Activated T-helper 1 cell treated with anti-CD3 and anti-CD28 coated beads, Interleukin-12 subunit alpha, Interleukin-12 subunit beta, Interleukin-2, Interleukin-4 antibody, amounts not matched to agents 30 ng/mL and 10 ng/mL and 1 ng/mL, durations not matched to agents 14 hours and 24 hours and 36 hours (primary cell): ENCODE data around the gene SRRM2. TPM values are rescaled to one million over a fixed set of nuclear protein-coding genes. Genes with fewer than 3 reads are reported as not detected.

Experiments
- DNase-seq: peaks from one replicate; pipeline ENCODE4 v3.0.0; 2021; ENCODE audit warnings: low spot score
- H3K27ac Mint-ChIP-seq: one replicate; pipeline ENCODE4 v1.8.0; 2021; ENCODE audit warnings: mild to moderate bottlenecking, mixed read lengths
- H3K27me3 Mint-ChIP-seq: one replicate; pipeline ENCODE4 v1.8.0; 2022; ENCODE audit warnings: mild to moderate bottlenecking, moderate library complexity, mixed read lengths; ENCODE audit not compliant: insufficient read depth
- H3K36me3 Mint-ChIP-seq: one replicate; pipeline ENCODE4 v1.8.0; 2021; ENCODE audit warnings: low read depth, mixed read lengths
- H3K4me1 Mint-ChIP-seq: one replicate; pipeline ENCODE4 v1.8.0; 2021; ENCODE audit warnings: low read depth, mixed read lengths
- H3K4me3 Mint-ChIP-seq: one replicate; pipeline ENCODE4 v1.8.0; 2021; ENCODE audit warnings: mild to moderate bottlenecking, moderate library complexity, mixed read lengths
- H3K9me3 Mint-ChIP-seq: one replicate; pipeline ENCODE4 v1.8.0; 2021; ENCODE audit warnings: mixed read lengths
- intact Hi-C: fragments of 100-400 bp; cut with micrococcal nuclease; formaldehyde crosslinking; loops from one replicate; pipeline ENCODE4 v1.15.1; 2024
- total RNA-seq: library from RNA; stranded (reverse); gene quantifications from 2 replicates; pipeline ENCODE4 v1.2.3, GENCODE V29; 2022

The SRRM2 gene
- total RNA-seq, 1 donor from 2014 or later: 639 TPM

GRCh38 chr16:2748757-2749455 lies 3.5 kb upstream of the SRRM2 start:
- H3K36me3 Mint-ChIP-seq: peaks cover 11% of the 10 kb centered on the region
- intact Hi-C loops: no loop called here
- no peak for DNase-seq
- peaks cover 4% of the 10 kb centered on the region for H3K27me3 Mint-ChIP-seq
- H3K4me3 Mint-ChIP-seq: no peak overlapping the region
- no peaks in the 10 kb centered on the region for H3K9me3 Mint-ChIP-seq
- no peak overlapping the region for H3K27ac Mint-ChIP-seq
- peaks cover 27% of the 10 kb centered on the region for H3K4me1 Mint-ChIP-seq

- intact Hi-C loops: no loop called here
These were observed 3.0 kb upstream of the SRRM2 start for GRCh38 chr16:2749476-2749875.

DNA sequence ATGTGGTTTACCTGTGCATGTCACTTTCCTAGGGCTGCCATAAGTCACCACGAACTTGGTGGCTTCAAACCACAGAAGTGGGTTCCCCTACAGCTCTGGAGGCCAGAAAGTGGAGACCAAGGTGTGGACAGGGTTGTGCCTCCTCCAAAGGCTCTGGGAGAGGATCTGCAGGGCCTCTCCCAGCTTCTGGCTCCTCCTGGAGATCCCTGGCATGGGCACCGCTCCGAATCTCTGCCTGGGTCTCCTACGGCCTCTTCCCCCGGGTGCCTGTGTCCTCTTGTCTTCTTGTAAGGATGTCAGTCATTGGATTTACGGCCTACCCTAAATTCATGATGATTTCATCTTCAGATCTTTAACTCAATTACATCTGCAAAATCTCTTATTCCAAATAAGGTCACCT lies 2.5 kb upstream of the SRRM2 start:
- peaks cover 38% of the 10 kb centered on the region for H3K4me1 Mint-ChIP-seq
- H3K4me3 Mint-ChIP-seq: peak overlapping the region; percentile 88
- intact Hi-C loops: loop anchor here (2.0 kb wide), 1 partner anchor 29 kb away; the partner anchor contains the start of gene PRSS27
- peaks cover 18% of the 10 kb centered on the region for H3K36me3 Mint-ChIP-seq
- no peaks in the 10 kb centered on the region for H3K27me3 Mint-ChIP-seq
- peak overlapping the region; percentile 97 for H3K27ac Mint-ChIP-seq
- H3K9me3 Mint-ChIP-seq: no peaks in the 10 kb centered on the region
- DNase-seq: no peak

More at GRCh38 chr16:2749476-2749875, 3.0 kb upstream of the SRRM2 start:
- Mint-ChIP-seq H3K36me3 (peaks cover 15% of the 10 kb centered on the region), H3K4me1 (peaks cover 33% of the 10 kb centered on the region), H3K4me3 (peak overlapping the region; percentile 33), H3K9me3 (no peaks in the 10 kb centered on the region), H3K27ac (no peak overlapping the region), H3K27me3 (peaks cover 2% of the 10 kb centered on the region)
- DNase-seq: no peak

DNA sequence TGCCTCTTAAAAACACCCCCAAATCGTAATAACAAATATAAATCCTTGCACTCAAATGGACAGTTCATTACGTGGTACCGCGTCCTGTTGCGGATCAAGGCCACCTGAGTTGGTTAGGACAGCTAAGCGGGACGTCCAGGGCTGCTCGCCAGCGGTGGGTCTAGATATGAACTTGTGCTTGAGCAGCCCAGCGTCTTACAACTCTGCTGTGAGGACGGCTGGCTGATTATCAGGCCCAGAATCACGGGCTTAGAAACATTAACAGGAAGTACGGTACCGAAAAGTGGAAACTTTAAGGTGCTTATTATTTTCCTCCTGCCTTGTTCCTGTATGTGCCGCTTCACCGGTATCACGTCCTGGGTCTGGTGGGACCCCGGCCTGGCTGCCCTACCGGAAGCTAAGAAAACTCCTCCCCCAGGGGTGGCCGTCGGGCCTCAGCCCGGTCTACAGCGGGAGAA lies 832 bp upstream of the SRRM2 start:
- Mint-ChIP-seq H3K4me1 (peaks cover 53% of the 10 kb centered on the region), H3K9me3 (no peaks in the 10 kb centered on the region), H3K27me3 (no peaks in the 10 kb centered on the region), H3K27ac (peak overlapping the region; percentile 97), H3K36me3 (peaks cover 31% of the 10 kb centered on the region), H3K4me3 (peak overlapping the region; percentile 88)
- intact Hi-C loops: loop anchor here (2.0 kb wide), 1 partner anchor 31 kb away; the partner anchor contains the start of gene PRSS27
- no peak for DNase-seq

DNA sequence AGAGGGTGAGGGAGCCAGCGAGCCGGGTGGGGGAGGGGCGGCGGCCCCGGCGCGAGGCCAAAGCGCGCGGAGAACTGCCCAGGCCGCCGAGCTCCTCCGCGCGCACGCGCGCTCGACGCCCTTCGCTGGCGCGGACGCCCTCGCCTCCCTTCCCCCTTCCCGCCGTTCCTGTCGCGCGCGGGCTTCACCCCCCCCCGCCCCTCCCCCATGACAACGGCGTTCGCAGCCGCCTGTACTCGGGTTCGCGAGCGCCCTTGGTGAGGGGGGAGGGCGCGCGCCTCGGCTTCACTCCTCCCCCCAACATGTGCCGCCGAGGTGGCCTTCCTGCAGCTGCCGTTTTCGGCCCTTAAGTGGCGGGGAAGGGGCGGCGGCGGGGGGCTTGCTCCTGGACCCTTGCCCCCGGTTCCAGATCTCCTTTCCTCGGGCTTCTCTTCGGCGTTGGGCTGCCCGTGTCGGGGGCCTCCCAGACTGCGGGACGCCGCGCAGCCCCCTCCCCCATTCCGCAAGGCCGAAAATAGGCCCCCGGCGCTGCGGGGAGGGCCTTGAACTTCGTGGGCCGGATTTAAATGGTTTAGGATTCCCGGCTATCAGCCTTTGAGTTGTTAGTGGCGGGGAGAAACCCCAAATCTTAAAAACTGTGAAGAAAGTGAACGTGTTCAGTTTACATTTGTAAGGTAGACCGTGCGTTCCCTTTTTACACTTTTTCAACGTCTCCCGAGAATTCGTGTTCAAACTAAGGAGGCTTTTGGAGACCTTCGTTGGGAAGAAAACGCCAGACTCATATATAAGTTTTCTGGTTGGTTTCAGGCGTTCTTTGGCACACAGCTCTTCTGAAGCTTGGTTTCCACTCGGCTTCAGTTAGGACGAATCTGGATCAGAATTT lies 653 bp downstream of the SRRM2 start:
- peaks cover 57% of the 10 kb centered on the region for H3K4me1 Mint-ChIP-seq

GRCh38 chr16:2753733-2754020 lies 1.2 kb downstream of the SRRM2 start:
- H3K36me3 Mint-ChIP-seq: peaks cover 48% of the 10 kb centered on the region
- H3K27ac Mint-ChIP-seq: peak overlapping the region; percentile 79
- no peak for DNase-seq
- H3K9me3 Mint-ChIP-seq: no peaks in the 10 kb centered on the region
- no peaks in the 10 kb centered on the region for H3K27me3 Mint-ChIP-seq
- intact Hi-C loops: loop anchor here (1.0 kb wide), 1 partner anchor 24 kb away; the partner anchor contains the start of gene ELOB
- H3K4me3 Mint-ChIP-seq: peak overlapping the region; percentile 89
- peaks cover 57% of the 10 kb centered on the region for H3K4me1 Mint-ChIP-seq

More for the DNA sequence above, 653 bp downstream of the SRRM2 start:
- Mint-ChIP-seq H3K4me3 (peak overlapping the region; percentile 89), H3K36me3 (peaks cover 43% of the 10 kb centered on the region), H3K9me3 (no peaks in the 10 kb centered on the region), H3K27ac (peak overlapping the region; percentile 79), H3K27me3 (no peaks in the 10 kb centered on the region)
- no peak for DNase-seq
- intact Hi-C loops: loop anchor here (1.0 kb wide), 1 partner anchor 24 kb away; the partner anchor contains the start of gene ELOB

- Mint-ChIP-seq H3K36me3 (peaks cover 59% of the 10 kb centered on the region), H3K27ac (peak overlapping the region; percentile 25), H3K9me3 (no peaks in the 10 kb centered on the region), H3K4me1 (peaks cover 51% of the 10 kb centered on the region), H3K27me3 (no peaks in the 10 kb centered on the region), H3K4me3 (peak overlapping the region; percentile 89)
- DNase-seq: no peak
- intact Hi-C loops: no loop called here
These were observed 2.7 kb downstream of the SRRM2 start for GRCh38 chr16:2755158-2755557.

DNA sequence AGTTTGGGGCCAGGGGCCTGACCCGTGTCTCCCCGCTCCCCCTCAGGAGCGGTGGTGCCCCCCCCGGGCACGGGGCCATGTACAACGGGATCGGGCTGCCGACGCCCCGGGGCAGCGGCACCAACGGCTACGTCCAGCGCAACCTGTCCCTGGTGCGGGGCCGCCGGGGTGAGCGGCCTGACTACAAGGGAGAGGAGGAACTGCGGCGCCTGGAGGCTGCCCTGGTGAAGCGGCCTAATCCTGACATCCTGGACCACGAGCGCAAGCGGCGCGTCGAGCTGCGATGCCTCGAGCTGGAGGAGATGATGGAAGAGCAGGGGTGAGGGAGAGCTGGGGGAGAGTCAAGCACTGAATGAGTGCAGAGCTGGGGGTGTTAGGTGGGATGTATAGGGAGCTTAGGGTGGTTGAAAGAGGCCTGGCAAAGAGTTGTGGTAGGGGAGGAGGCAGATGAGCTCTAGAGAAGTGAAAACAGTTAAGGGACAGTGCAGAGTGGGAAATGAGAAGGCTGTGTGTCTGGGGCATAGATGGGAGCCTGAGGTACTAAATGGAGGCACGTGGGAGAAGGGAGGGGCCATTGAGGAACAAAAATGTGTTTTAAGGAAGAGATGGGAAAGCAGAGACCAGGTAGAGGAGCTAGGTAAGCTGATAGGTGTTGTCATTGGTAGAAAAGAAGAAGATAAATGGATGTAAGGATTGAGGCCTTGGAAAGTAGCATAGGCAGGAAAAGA lies 4.0 kb downstream of the SRRM2 start:
- no peaks in the 10 kb centered on the region for H3K27me3 Mint-ChIP-seq
- no peak for DNase-seq
- intact Hi-C loops: no loop called here
- peaks cover 48% of the 10 kb centered on the region for H3K4me1 Mint-ChIP-seq
- no peak overlapping the region for H3K27ac Mint-ChIP-seq
- H3K4me3 Mint-ChIP-seq: no peak overlapping the region
- H3K36me3 Mint-ChIP-seq: peaks cover 68% of the 10 kb centered on the region
- no peaks in the 10 kb centered on the region for H3K9me3 Mint-ChIP-seq

DNA sequence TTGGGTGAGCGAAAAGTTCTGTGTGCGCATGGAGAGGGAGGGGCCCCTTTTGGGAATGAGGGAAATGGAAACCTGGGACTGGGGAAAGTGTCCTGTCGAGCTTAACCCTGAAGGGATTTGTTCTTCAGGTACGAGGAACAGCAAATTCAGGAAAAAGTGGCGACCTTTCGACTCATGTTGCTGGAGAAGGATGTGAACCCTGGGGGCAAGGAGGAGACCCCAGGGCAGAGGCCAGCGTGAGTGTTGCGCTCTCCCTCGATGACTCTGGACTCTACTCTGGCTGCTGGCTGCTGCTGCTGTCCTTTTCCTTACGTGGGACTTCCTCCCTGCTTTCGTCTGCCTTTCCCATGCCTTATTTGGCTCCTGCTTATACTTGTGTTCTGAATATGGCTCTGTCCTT lies 4.9 kb downstream of the SRRM2 start:
- H3K36me3 Mint-ChIP-seq: peaks cover 76% of the 10 kb centered on the region
- H3K4me1 Mint-ChIP-seq: peaks cover 45% of the 10 kb centered on the region
- H3K9me3 Mint-ChIP-seq: no peaks in the 10 kb centered on the region
- H3K4me3 Mint-ChIP-seq: no peak overlapping the region
- intact Hi-C loops: no loop called here
- H3K27ac Mint-ChIP-seq: no peak overlapping the region
- no peaks in the 10 kb centered on the region for H3K27me3 Mint-ChIP-seq
- no peak for DNase-seq

DNA sequence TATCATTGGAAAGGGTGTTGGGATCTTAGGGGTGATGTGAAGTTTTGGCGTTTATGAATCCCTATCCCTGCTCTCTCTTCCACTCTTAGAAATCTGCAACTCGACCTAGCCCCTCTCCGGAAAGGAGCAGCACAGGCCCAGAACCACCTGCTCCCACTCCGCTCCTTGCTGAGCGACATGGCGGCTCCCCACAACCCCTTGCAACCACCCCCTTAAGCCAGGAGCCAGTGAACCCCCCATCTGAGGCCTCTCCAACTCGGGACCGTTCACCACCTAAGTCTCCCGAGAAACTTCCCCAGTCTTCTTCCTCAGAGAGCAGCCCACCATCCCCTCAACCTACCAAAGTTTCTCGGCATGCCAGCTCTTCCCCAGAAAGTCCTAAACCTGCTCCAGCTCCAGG lies 9.0 kb downstream of the SRRM2 start:
- intact Hi-C loops: no loop called here
- Mint-ChIP-seq H3K4me3 (no peak overlapping the region), H3K4me1 (peaks cover 28% of the 10 kb centered on the region), H3K36me3 (peaks cover 92% of the 10 kb centered on the region), H3K27ac (no peak overlapping the region), H3K9me3 (no peaks in the 10 kb centered on the region), H3K27me3 (no peaks in the 10 kb centered on the region)
- no peak for DNase-seq

- intact Hi-C loops: no loop called here
- H3K4me1 Mint-ChIP-seq: peaks cover 22% of the 10 kb centered on the region
- H3K27me3 Mint-ChIP-seq: no peaks in the 10 kb centered on the region
- DNase-seq: no peak
- H3K9me3 Mint-ChIP-seq: no peaks in the 10 kb centered on the region
- peaks cover 92% of the 10 kb centered on the region for H3K36me3 Mint-ChIP-seq
- peak overlapping the region; percentile 14 for H3K27ac Mint-ChIP-seq
- H3K4me3 Mint-ChIP-seq: no peak overlapping the region
These were observed 9.6 kb downstream of the SRRM2 start for GRCh38 chr16:2761886-2762583.

- Mint-ChIP-seq H3K4me3 (no peak overlapping the region), H3K27ac (no peak overlapping the region)
- intact Hi-C loops: no loop called here
These were observed 10.3 kb downstream of the SRRM2 start for GRCh38 chr16:2762711-2763110.

More at GRCh38 chr16:2762711-2763110, 10.3 kb downstream of the SRRM2 start:
- DNase-seq: no peak
- H3K36me3 Mint-ChIP-seq: peaks cover 90% of the 10 kb centered on the region
- peaks cover 22% of the 10 kb centered on the region for H3K4me1 Mint-ChIP-seq
- H3K9me3 Mint-ChIP-seq: no peaks in the 10 kb centered on the region
- H3K27me3 Mint-ChIP-seq: no peaks in the 10 kb centered on the region
